HG02870 (cell line): Measurements from ENCODE around the gene HSPBP1.

Experiments used
- ATAC-seq: cut with Tn5 transposase; IDR thresholded peaks from one replicate; pipeline ENCODE4 v1.9.1; 2021; ENCODE audit warnings: mild to moderate bottlenecking, moderate library complexity; ENCODE audit not compliant: unreplicated experiment

The HSPBP1 gene

DNA sequence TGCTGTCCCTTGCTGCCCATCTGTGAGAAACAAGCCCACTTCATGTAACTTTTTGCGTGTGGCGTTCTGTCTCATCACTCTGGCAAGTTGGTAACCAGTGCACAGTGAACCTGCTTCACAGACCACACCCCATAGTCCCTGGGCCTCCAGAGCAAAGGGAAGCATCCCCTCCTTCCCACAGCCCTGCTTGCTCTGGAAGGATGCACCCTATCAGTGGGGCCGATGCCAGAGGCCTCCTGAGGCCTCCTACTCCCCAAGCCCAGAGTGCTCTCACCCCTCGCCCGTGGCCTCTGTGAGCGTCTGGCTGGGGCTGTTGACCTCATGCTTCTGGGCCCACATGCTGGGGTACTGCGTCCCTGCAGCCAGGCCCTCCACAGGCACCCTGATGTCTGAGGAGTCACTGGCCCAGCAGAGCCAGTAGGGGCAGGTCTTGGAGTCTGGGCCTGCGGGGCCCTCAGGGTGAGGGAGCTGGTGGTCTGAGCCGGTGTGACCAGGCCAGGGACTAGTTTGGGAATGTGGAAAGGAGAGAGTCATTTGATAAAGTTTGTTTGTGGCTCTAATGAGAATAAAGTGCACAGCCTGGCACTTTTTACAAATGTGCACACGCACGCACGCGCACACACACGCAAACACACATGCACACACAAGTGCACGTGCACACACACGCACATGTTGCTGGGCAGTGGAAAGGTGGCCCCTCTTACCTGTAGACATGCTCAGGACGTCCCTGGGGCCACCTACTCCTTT is 56.4 kb downstream of the HSPBP1 start:
- no peak for ATAC-seq

- no peak for ATAC-seq
These were observed 59.4 kb downstream of the HSPBP1 start for GRCh38 chr19:55220525-55220924.

DNA sequence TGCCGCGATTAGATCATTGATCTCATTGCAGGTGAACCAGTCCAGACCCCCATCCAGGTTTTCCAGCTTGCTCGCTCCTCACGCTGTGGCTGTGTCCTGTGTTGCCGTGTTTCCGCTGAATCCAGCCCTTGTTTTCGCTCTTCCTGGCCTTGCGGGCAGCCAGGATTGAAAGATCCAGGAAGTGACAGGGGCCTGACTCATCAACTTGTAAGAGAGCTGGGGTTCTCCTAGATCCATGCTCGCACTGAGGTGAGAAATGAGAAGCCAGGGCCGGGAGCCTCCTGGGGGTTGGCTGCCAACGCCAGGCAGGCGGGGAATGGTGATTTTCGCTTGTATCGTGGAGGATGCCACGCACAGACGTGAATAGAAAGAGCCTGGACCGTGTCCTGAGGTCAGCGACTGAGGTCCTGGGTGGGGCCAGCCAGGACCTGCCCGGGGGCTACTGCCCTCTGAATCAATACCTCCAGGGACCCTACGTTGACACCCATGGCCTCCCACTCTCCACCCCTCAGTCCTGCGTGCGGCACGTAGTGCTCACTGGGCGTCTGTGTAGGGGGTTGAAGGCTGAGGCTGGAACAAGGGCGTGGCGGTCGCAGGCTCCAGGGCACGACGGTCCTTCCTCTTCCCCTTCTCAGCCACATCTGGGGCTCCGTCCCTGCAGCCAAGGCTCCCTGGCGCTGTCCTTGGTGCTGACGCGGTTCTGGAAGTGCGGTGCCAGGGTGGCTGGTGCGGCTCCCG is 63.3 kb downstream of the HSPBP1 start:
- no peak for ATAC-seq

GRCh38 chr19:55213547-55213946 is 66.4 kb downstream of the HSPBP1 start:
- ATAC-seq: no peak

GRCh38 chr19:55212447-55212846 is 67.5 kb downstream of the HSPBP1 start:
- no peak for ATAC-seq
